K562 (cell line): ENCODE data around the gene RNU6-9. TPM values are rescaled to one million over a fixed set of nuclear protein-coding genes. Genes with fewer than 3 reads are reported as not detected.

Experiments used
- ADNP ChIP-seq: fragments of 200-800 bp; sonication (Bioruptor generic); IDR thresholded peaks from 2 replicates; pipeline ENCODE4 v1.6.1; 2016; ENCODE audit warnings: missing genetic modification characterization, missing compliant biosample characterization
- CREM ChIP-seq: IDR thresholded peaks from 2 replicates; pipeline ENCODE4 v1.6.1; 2014; ENCODE audit warnings: antibody characterized with exemption, low read depth
- CTBP1 ChIP-seq: fragments of 450-650 bp; IDR thresholded peaks from 2 replicates; pipeline ENCODE4 v1.6.1; 2016; ENCODE audit warnings: borderline replicate concordance
- FOXA1 ChIP-seq: fragments of 450-650 bp; IDR thresholded peaks from 2 replicates; pipeline ENCODE4 v1.6.1; 2016; ENCODE audit warnings: mild to moderate bottlenecking, borderline replicate concordance
- OTX1 ChIP-seq: fragments of 450-650 bp; formaldehyde crosslinking; IDR thresholded peaks from 2 replicates; pipeline ENCODE4 v1.4.0; 2022; ENCODE audit warnings: mild to moderate bottlenecking
- POLR2B ChIP-seq: fragments of 450-650 bp; IDR thresholded peaks from 2 replicates; pipeline ENCODE4 v1.6.1; 2018; ENCODE audit warnings: low read depth; ENCODE audit not compliant: partially characterized antibody
- PURB ChIP-seq: sonication (generic); formaldehyde crosslinking; IDR thresholded peaks from 2 replicates; pipeline ENCODE4 v1.9.0; 2021; ENCODE audit warnings: low read depth, mild to moderate bottlenecking, missing genetic modification reagents
- PYGO2 ChIP-seq: fragments of 450-650 bp; IDR thresholded peaks from 2 replicates; pipeline ENCODE4 v1.6.1; 2016; ENCODE audit warnings: mild to moderate bottlenecking, missing genetic modification characterization, moderate library complexity, missing compliant biosample characterization
- polyA plus RNA-seq, 8 experiments: library from polyadenylated mRNA; depleted of rRNA in 4 of 8; stranded (reverse) in 5 of 8; unstranded in 3 of 8; fragments of >200 nt; fragmentation: Nextera tagmentation in 2 of 8; fragmentation: Illumina TruSeq in 1 of 8; extraction: Ambion mirVana in 2 of 8; extraction: Trizol in 1 of 8; gene quantifications; 2 replicates each; pipeline versions ENCODE4 v1.2.1 to v1.2.3, GENCODE V29; 2011 to 2014; ENCODE audit warnings: inconsistent platforms in 1 of 8, missing spikeins in 1 of 8
- total RNA-seq, 7 experiments: library from RNA; depleted of rRNA in 6 of 7; stranded (reverse); fragments of >200 nt in 6 of 7; fragmentation: Illumina TruSeq in 2 of 7; extraction: Trizol in 2 of 7; gene quantifications; 2 replicates each; pipeline versions ENCODE4 v1.2.1 to v1.2.3, GENCODE V29; 2011 to 2021; ENCODE audit warnings: low replicate concordance in 1 of 7
- TF ChIP-seq, protein P1 (sequence below), 2 experiments: fragments of 450-650 bp; conservative IDR thresholded peaks; 2 replicates each; pipeline ENCODE4 v1.6.1; 2017; ENCODE audit warnings: mild to moderate bottlenecking in 2 of 2, moderate library complexity in 2 of 2
- TF ChIP-seq, protein P2 (sequence below): fragments of 450-650 bp; IDR thresholded peaks from 2 replicates; pipeline ENCODE4 v1.6.1; 2017; ENCODE audit warnings: antibody characterized with exemption, mild to moderate bottlenecking
- TF ChIP-seq, protein P3 (sequence below): fragments of 250-450 bp; sonication (Bioruptor Pico); IDR thresholded peaks from 2 replicates; pipeline ENCODE4 v1.9.0; 2021; ENCODE audit warnings: mild to moderate bottlenecking, inconsistent platforms
- TF ChIP-seq, protein P4 (sequence below): IDR thresholded peaks from 3 replicates; pipeline ENCODE4 v1.6.1; 2011; ENCODE audit warnings: borderline replicate concordance, mild to moderate bottlenecking, moderate library complexity; ENCODE audit not compliant: insufficient read length; ENCODE audit errors: extremely low read depth
- TF ChIP-seq, protein P5 (sequence below): fragments of 450-650 bp; IDR thresholded peaks from 2 replicates; pipeline ENCODE4 v1.6.1; 2016; ENCODE audit warnings: borderline replicate concordance

The RNU6-9 gene
- total and polyA plus RNA-seq, 9 of the 15 experiments (the other 6 are each of a cell fraction or from before 2014, with no cell fraction given): not detected

DNA sequence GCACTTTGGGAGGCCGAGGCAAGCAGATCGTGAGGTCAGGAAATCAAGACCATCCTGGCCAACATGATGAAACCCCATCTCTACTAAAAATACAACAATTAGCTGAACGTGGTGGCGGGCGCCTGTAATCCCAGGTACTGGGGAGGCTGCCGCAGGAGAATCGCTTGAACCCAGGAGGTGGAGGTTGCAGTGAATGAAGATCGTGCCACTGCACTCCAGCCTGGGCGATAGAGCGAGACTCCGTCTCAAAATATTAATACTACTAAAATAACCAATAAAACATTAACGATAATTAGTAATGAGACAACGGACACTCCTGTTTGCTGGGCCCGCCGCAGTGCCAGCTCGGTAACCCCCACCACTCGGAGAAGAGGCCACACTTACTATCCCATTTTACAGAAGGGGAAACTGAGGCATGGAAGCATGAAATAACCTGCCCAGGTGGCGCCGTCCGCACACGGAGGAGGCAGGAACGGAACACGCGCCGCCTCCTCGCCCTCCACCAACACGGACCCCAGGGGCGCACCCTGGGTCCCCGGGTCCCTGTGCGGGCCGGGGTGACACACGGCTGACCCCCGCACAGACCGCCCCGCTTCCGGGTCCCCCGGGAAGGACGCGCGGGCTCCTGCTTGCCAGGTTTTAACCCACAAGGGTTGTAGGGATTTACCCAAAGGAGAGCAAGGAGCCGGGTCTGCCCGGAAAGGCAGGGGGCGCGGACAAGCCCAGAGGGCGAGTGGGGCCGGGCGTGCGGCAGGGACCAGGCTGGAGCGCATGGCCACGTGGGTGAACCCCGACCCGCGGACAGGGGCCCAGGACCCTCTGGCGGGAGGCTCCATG is 18.1 kb downstream of the RNU6-9 start (continued):
- TF ChIP-seq OTX1 (CRISPR knock-in tag) (no peak), POLR2B (peak; percentile 14), PYGO2 (no peak), FOXA1 (no peak), CREM (no peak), ADNP (tag) (peak; percentile 84), CTBP1 (no peak), PURB (CRISPR knock-in tag) (no peak)
- TF ChIP-seq, protein P1, sequence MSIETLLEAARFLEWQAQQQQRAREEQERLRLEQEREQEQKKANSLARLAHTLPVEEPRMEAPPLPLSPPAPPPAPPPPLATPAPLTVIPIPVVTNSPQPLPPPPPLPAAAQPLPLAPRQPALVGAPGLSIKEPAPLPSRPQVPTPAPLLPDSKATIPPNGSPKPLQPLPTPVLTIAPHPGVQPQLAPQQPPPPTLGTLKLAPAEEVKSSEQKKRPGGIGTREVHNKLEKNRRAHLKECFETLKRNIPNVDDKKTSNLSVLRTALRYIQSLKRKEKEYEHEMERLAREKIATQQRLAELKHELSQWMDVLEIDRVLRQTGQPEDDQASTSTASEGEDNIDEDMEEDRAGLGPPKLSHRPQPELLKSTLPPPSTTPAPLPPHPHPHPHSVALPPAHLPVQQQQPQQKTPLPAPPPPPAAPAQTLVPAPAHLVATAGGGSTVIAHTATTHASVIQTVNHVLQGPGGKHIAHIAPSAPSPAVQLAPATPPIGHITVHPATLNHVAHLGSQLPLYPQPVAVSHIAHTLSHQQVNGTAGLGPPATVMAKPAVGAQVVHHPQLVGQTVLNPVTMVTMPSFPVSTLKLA (conservative IDR thresholded peaks at IDR 0.05): peak; percentile 74 to 81
- TF ChIP-seq, protein P2, sequence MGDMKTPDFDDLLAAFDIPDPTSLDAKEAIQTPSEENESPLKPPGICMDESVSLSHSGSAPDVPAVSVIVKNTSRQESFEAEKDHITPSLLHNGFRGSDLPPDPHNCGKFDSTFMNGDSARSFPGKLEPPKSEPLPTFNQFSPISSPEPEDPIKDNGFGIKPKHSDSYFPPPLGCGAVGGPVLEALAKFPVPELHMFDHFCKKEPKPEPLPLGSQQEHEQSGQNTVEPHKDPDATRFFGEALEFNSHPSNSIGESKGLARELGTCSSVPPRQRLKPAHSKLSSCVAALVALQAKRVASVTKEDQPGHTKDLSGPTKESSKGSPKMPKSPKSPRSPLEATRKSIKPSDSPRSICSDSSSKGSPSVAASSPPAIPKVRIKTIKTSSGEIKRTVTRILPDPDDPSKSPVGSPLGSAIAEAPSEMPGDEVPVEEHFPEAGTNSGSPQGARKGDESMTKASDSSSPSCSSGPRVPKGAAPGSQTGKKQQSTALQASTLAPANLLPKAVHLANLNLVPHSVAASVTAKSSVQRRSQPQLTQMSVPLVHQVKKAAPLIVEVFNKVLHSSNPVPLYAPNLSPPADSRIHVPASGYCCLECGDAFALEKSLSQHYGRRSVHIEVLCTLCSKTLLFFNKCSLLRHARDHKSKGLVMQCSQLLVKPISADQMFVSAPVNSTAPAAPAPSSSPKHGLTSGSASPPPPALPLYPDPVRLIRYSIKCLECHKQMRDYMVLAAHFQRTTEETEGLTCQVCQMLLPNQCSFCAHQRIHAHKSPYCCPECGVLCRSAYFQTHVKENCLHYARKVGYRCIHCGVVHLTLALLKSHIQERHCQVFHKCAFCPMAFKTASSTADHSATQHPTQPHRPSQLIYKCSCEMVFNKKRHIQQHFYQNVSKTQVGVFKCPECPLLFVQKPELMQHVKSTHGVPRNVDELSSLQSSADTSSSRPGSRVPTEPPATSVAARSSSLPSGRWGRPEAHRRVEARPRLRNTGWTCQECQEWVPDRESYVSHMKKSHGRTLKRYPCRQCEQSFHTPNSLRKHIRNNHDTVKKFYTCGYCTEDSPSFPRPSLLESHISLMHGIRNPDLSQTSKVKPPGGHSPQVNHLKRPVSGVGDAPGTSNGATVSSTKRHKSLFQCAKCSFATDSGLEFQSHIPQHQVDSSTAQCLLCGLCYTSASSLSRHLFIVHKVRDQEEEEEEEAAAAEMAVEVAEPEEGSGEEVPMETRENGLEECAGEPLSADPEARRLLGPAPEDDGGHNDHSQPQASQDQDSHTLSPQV: peak; percentile 63; the same call in 1 of the 2 replicates
- TF ChIP-seq, protein P3, sequence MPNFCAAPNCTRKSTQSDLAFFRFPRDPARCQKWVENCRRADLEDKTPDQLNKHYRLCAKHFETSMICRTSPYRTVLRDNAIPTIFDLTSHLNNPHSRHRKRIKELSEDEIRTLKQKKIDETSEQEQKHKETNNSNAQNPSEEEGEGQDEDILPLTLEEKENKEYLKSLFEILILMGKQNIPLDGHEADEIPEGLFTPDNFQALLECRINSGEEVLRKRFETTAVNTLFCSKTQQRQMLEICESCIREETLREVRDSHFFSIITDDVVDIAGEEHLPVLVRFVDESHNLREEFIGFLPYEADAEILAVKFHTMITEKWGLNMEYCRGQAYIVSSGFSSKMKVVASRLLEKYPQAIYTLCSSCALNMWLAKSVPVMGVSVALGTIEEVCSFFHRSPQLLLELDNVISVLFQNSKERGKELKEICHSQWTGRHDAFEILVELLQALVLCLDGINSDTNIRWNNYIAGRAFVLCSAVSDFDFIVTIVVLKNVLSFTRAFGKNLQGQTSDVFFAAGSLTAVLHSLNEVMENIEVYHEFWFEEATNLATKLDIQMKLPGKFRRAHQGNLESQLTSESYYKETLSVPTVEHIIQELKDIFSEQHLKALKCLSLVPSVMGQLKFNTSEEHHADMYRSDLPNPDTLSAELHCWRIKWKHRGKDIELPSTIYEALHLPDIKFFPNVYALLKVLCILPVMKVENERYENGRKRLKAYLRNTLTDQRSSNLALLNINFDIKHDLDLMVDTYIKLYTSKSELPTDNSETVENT (CRISPR knock-in tag): 0 out of 2 replicates have a peak, but pooled peaks have one; percentile 38
- TF ChIP-seq, protein P4, sequence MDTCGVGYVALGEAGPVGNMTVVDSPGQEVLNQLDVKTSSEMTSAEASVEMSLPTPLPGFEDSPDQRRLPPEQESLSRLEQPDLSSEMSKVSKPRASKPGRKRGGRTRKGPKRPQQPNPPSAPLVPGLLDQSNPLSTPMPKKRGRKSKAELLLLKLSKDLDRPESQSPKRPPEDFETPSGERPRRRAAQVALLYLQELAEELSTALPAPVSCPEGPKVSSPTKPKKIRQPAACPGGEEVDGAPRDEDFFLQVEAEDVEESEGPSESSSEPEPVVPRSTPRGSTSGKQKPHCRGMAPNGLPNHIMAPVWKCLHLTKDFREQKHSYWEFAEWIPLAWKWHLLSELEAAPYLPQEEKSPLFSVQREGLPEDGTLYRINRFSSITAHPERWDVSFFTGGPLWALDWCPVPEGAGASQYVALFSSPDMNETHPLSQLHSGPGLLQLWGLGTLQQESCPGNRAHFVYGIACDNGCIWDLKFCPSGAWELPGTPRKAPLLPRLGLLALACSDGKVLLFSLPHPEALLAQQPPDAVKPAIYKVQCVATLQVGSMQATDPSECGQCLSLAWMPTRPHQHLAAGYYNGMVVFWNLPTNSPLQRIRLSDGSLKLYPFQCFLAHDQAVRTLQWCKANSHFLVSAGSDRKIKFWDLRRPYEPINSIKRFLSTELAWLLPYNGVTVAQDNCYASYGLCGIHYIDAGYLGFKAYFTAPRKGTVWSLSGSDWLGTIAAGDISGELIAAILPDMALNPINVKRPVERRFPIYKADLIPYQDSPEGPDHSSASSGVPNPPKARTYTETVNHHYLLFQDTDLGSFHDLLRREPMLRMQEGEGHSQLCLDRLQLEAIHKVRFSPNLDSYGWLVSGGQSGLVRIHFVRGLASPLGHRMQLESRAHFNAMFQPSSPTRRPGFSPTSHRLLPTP: no peak
- TF ChIP-seq, protein P5, sequence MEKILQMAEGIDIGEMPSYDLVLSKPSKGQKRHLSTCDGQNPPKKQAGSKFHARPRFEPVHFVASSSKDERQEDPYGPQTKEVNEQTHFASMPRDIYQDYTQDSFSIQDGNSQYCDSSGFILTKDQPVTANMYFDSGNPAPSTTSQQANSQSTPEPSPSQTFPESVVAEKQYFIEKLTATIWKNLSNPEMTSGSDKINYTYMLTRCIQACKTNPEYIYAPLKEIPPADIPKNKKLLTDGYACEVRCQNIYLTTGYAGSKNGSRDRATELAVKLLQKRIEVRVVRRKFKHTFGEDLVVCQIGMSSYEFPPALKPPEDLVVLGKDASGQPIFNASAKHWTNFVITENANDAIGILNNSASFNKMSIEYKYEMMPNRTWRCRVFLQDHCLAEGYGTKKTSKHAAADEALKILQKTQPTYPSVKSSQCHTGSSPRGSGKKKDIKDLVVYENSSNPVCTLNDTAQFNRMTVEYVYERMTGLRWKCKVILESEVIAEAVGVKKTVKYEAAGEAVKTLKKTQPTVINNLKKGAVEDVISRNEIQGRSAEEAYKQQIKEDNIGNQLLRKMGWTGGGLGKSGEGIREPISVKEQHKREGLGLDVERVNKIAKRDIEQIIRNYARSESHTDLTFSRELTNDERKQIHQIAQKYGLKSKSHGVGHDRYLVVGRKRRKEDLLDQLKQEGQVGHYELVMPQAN: peak; percentile 50; the same call in 1 of the 2 replicates
